ENCODE measurements around the gene FBXL12. TPM values are rescaled to one million over a fixed set of nuclear protein-coding genes. Genes with fewer than 3 reads are reported as not detected.
A peak's percentile ranks its signal among the peaks of the same experiment; 100 is the strongest.
"Not testable (repeated sequence)": the region's sequence is repeated elsewhere in the genome, so short reads cannot be mapped to it uniquely, and the experiment has no call there.

The FBXL12 gene
- total RNA-seq, 2 donors from 2014 or later, result 30.7 to 36.0 TPM

- H3K9me3 Mint-ChIP-seq, result peaks cover 4 to 9% of the 10 kb centered on the region in 2 donors
- ATAC-seq (no peak), DNase-seq (ENCODE audit: low spot score in 2 of 2) (peak in 1 of 2 donors; percentile 6)
- peak overlapping the region; percentile 95 to 97 for H3K27ac Mint-ChIP-seq
- peaks cover 12 to 42% of the 10 kb centered on the region in 2 donors for H3K36me3 Mint-ChIP-seq
Observed at GRCh38 chr19:9818175-9818733, 625 bp downstream of the FBXL12 start.

DNA sequence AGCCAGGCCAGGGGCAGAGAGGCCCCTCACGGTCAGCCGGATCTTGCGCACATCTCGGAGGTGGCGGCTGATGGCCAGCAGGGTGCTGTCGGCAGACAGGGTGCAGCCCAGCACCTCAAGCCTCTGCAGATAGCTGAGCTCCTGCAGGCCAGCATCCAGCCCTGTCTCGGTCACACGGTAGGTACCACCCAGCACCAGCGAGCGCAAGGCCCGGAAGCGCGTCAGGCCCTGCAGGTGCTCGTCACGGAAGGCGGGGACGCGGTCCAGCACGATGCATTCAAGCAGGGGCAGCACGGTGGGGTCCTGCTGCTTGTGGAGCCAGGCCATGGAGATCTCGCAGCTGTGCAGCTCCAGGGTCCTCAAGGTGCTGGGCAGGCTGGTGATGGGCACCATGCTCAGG, 7.7 kb downstream of the FBXL12 start:
- ATAC-seq (no peak), DNase-seq (ENCODE audit: low spot score in 2 of 2) (no peak)
- H3K9me3 Mint-ChIP-seq, result peaks cover 0 to under 1% of the 10 kb centered on the region in 2 donors
- H3K27ac Mint-ChIP-seq, result no peak overlapping the region
- peaks cover 7 to 37% of the 10 kb centered on the region in 2 donors for H3K36me3 Mint-ChIP-seq

DNA sequence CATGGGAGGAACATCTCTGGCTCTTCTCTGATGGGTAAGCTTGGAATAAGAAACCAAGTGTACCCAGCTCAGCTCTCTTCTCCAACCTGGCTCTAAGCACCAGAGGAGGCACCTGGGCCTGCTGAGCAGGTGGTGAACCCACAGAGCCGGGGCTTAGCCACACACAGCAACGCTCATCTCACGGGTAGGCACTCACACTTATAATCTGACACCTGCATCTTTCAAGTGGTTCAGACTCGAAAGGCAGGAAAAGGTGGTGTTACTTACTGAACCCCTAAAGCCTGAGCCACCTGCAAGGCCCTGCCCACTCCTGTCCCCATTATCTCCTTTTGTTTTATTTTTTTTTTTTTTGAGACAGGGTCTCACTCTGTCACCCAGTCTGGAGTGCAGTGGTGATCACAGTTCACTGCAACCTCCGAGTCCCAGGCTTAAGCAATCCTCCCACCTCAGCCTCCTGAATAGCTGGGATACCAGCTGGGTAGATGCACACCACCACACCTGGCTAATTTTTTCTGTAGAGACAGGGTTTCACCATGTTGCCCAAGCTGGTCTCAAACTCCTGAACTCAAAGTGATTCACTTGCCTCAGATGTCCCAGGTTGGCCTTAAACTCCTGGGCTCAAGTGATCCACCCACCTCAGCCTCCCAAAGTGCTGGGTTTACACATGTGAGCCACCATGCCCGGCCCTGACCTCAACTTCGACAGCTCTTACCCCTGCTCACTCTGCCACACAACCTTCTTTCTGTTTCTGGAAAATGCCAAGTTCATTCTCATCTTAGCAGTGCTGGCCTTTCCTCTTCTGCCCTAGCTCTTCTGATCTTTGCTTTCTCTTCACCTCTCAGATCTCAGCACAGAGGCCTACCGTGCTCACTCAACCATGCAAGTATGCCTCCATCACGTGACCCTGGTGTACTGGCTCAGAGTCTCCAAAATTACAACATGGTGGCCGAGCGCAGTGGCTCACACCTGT, 9.7 kb downstream of the FBXL12 start:
- Mint-ChIP-seq H3K36me3 (peaks cover 5 to 19% of the 10 kb centered on the region in 2 donors), H3K9me3 (no peaks in the 10 kb centered on the region), H3K27ac (peak overlapping the region; percentile 2 to 30)
- ATAC-seq (peak; percentile 52 to 64), DNase-seq (ENCODE audit: low spot score in 2 of 2) (no peak)

- Mint-ChIP-seq H3K36me3 (peaks cover 5 to 13% of the 10 kb centered on the region in 2 donors), H3K27ac (no peak overlapping the region), H3K9me3 (no peaks in the 10 kb centered on the region)
- DNase-seq (ENCODE audit: low spot score in 2 of 2) (no peak), ATAC-seq (no peak)
Observed at GRCh38 chr19:9806803-9807202, 12.1 kb downstream of the FBXL12 start.

- no peaks in the 10 kb centered on the region for H3K36me3 Mint-ChIP-seq
- ATAC-seq (no peak), DNase-seq (ENCODE audit: low spot score in 2 of 2) (no peak)
- H3K27ac Mint-ChIP-seq, result peak overlapping the region in 1 of 2 donors; percentile 91
- no peaks in the 10 kb centered on the region for H3K9me3 Mint-ChIP-seq
Observed at GRCh38 chr19:9801976-9802375, 16.9 kb downstream of the FBXL12 start.

DNA sequence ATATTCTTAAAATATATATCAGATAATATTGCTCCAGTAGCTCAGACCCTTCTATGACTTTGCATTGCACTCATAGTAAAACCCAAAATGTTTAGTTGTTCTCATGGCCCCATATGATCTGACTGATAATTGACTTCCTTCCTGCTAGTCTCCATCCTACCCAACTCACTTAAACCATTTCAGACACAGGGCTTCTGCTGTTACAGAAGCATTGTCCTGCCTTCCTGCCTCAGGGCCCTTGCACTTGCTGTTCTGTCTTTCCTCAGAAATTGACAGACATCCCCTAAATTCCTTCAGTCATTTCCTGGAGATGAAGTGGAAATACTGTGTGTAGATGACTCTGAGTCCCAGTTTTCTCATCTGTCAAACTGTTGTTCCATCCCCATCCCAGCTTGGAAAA, 19.7 kb downstream of the FBXL12 start:
- no peak for ATAC-seq
- no peak for DNase-seq (ENCODE audit: low spot score in 2 of 2)
- Mint-ChIP-seq H3K9me3 (no peaks in the 10 kb centered on the region), H3K27ac (peak overlapping the region in 1 of 2 donors; percentile 12), H3K36me3 (no peaks in the 10 kb centered on the region)

- no peak overlapping the region for H3K27ac Mint-ChIP-seq
- ATAC-seq, result no peak
- no peak for DNase-seq (ENCODE audit: low spot score in 2 of 2)
Observed at GRCh38 chr19:9797871-9798270, 21.0 kb downstream of the FBXL12 start.

GRCh38 chr19:9796113-9796773, 22.6 kb downstream of the FBXL12 start:
- peak; percentile 74 to 83 for DNase-seq (ENCODE audit: low spot score in 2 of 2)
- peaks cover 0 to 7% of the 10 kb centered on the region in 2 donors for H3K9me3 Mint-ChIP-seq

More at GRCh38 chr19:9797871-9798270, 21.0 kb downstream of the FBXL12 start:
- Mint-ChIP-seq H3K9me3 (peaks cover 0 to 7% of the 10 kb centered on the region in 2 donors), H3K36me3 (peaks cover 0 to 9% of the 10 kb centered on the region in 2 donors)

DNA sequence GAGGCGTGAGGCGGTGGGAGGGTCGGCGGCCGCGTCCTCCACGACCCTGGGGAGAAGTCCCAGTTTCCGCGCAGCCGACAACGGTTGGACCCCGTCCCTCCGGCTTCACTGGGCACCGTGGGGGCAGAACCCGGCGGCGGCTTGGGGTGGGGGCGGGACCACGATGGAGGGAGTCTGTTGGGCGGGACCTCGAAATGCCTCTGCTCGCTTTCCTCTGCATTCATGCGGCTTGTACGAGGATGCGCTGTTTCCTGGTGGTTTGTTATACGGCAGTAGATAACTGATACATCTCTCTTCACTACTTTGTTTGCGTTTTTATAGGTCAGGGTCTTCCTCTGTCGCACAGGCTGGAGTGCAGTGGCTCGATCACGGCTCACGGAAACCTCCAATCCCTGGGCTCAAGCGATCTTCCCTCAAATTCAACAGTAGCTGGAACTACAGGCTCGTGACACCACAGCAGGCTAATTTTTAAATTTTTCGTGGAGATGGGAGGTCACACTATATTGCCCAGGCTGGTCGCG, 25.7 kb downstream of the FBXL12 start:
- peak; percentile 10 to 31 for ATAC-seq
- no peak for DNase-seq (ENCODE audit: low spot score in 2 of 2)
- peaks cover 0 to 9% of the 10 kb centered on the region in 2 donors for H3K36me3 Mint-ChIP-seq
- H3K9me3 Mint-ChIP-seq, result peaks cover 0 to 7% of the 10 kb centered on the region in 2 donors
- peak overlapping the region; percentile 7 to 89 for H3K27ac Mint-ChIP-seq

More at GRCh38 chr19:9796113-9796773, 22.6 kb downstream of the FBXL12 start:
- peak; percentile 36 to 60 for ATAC-seq
- peaks cover 0 to 9% of the 10 kb centered on the region in 2 donors for H3K36me3 Mint-ChIP-seq
- peak overlapping the region; percentile 81 to 87 for H3K27ac Mint-ChIP-seq

DNA sequence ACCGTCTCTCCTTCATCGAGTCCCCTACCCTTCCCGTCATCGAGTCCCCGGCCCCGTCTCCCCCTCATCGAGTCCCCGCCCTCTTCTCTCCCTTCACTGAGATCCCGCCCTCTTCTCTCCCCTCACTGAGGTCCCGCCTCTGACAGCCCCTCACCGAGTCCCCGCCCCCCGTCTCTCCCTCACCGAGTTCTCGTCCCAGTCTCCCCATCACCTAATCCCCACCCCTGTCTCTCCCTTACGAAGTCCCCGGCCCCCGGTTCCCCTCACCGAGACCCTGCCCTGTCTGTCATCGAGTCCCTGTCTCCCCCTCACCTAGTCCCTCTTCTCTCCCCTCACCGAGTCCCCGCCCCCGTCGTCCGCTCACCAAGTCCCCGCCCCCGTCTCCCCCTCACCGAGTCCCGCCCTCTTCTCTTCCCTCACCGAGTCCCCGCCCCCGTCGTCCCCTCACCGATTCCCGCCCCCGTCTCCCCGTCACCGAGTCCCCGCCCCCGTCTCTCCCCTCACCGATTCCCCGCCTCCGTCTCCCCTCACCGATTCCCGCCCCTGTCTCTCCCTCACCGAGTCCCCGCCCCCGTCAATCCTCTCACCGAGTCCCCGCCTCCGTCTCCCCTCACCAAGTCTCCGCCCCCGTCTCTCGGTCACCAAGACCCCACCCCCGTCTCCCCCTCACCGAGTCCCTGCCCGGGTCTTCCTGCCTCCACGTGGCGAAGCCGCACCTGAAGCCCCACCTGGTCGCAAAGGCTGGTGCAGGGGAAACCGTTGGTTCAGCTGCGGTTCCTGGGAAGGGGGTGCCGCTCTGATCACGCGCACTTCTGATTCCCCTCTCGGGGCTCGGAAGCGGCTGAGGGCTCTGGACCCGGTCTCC, 26.4 kb downstream of the FBXL12 start:
- Mint-ChIP-seq H3K9me3 (peaks cover 0 to 7% of the 10 kb centered on the region in 2 donors), H3K27ac (peak overlapping the region; percentile 83 to 89), H3K36me3 (peaks cover 0 to 9% of the 10 kb centered on the region in 2 donors)
- DNase-seq (ENCODE audit: low spot score in 2 of 2) (peak; percentile 85), ATAC-seq (peak; percentile 57 to 70)

DNA sequence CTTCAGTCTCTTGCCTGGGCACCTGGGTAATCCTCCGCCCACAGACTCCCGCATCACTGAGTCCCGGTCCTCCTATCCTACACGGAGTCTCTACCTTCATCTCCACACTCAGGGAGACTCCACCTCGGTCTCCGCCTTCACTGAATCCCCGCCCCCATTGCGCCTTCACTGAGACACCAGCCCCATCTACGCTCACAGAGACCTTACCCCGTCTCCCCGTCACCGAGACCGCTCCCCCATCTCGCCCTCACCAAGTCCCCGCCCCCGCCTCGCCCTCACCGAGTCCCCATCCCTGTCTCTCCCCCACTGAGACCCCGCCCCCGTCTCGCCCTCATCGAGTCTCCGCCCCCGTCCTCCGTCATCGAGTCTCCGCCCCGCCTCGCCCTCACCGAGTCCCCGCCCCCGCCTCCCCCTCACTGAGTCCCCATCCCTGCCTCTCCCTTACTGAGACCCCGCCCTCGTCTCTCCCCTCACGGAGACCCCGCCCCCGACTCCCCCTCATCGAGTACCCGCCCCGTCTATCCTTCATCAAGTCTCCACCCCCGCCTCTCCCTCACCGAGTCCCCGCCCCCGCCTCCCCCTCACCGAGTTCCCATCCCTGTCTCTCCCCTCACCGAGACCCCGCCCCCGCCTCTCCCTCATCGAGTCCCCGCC, 27.2 kb downstream of the FBXL12 start:
- ATAC-seq (peak; percentile 73 to 80), DNase-seq (ENCODE audit: low spot score in 2 of 2) (peak; percentile 86 to 87)
- H3K9me3 Mint-ChIP-seq, result peaks cover 0 to 7% of the 10 kb centered on the region in 2 donors
- peaks cover 0 to 9% of the 10 kb centered on the region in 2 donors for H3K36me3 Mint-ChIP-seq
- H3K27ac Mint-ChIP-seq, result peak overlapping the region; percentile 88 to 89

DNA sequence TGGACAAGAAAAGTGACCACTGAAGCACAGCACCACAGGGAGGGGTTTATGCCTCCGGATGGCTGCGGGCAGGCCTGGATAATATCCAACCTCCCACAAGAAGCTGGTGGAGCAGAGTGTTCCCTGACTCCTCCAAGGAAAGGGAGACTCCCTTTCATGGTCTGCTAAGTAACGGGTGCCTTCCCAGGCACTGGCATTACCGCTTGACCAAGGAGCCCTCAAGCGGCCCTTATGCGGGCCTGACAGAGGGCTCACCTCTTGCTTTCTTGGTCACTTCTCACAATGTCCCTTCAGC, 27.9 kb downstream of the FBXL12 start:
- DNase-seq (ENCODE audit: low spot score in 2 of 2); ATAC-seq; H3K36me3 Mint-ChIP-seq; H3K9me3 Mint-ChIP-seq: not testable (repeated sequence)
- H3K27ac Mint-ChIP-seq, result peak overlapping the region; percentile 88 to 89

DNA sequence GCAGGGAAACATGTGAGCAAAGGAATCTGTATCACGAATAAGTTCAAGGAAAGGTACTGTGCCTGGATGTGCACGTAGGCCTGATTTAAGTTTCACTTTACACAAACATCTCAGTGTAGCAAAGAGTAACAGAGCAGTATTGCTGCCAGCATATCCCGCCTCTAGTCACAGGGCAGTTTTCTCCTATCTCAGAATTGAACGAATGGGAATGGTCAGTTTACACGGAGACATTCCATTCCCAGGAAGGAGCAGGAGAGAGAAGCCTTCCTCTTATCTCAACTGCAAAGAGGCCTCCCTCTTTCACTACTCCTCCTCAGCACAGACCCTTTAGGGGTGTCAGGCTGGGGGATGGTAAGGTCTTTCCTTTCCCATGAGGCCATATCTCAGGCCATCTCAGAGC, 29.3 kb downstream of the FBXL12 start:
- H3K27ac Mint-ChIP-seq; ATAC-seq; H3K9me3 Mint-ChIP-seq; DNase-seq (ENCODE audit: low spot score in 2 of 2): not testable (repeated sequence)
- H3K36me3 Mint-ChIP-seq, result peaks cover 0 to 14% of the 10 kb centered on the region in 2 donors

GRCh38 chr19:9789066-9789465, 29.8 kb downstream of the FBXL12 start:
- DNase-seq (ENCODE audit: low spot score in 2 of 2), result no peak
- peaks cover 0 to 7% of the 10 kb centered on the region in 2 donors for H3K9me3 Mint-ChIP-seq
- no peak for ATAC-seq
- peaks cover 0 to 14% of the 10 kb centered on the region in 2 donors for H3K36me3 Mint-ChIP-seq
- no peak overlapping the region for H3K27ac Mint-ChIP-seq

DNA sequence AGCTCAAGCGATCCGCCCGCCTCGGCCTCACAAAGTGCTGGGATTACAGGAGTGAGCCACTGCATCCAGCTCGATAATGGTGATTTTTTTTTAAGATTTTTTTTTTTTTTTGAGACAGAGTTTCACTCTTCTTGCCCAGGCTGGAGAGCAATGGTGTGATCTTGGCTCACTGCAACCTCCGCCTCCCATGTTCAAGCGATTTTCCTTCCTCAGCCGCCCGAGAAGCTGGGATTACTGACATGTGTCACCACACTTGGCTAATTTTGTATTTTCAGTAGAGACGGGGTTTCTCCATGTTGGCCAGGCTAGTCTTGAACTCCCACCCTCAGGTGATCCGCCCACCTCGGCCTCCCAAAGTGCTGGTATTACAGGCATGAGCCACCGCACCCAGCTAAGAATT, 30.3 kb downstream of the FBXL12 start:
- H3K27ac Mint-ChIP-seq; DNase-seq (ENCODE audit: low spot score in 2 of 2); H3K9me3 Mint-ChIP-seq; ATAC-seq: not testable (repeated sequence)
- H3K36me3 Mint-ChIP-seq, result peaks cover 0 to 11% of the 10 kb centered on the region in 2 donors
